NCI-H1694 (cell line): ENCODE measurements around the gene PAFAH1B2.

Experiments used
- DNase-seq: peaks from one replicate; lab custom pipeline; 2025; lab: John Stamatoyannopoulos, UW

PAFAH1B2 gene

GRCh38 chr11:117188620-117189081 is 44.6 kb downstream of the PAFAH1B2 start:
- no peak for DNase-seq

- no peak for DNase-seq
These were observed 45.3 kb downstream of the PAFAH1B2 start for GRCh38 chr11:117189191-117189940.

GRCh38 chr11:117189941-117190544 is 46.0 kb downstream of the PAFAH1B2 start:
- DNase-seq: no peak

GRCh38 chr11:117191680-117192400 is 47.8 kb downstream of the PAFAH1B2 start:
- no peak for DNase-seq

GRCh38 chr11:117192401-117192875 is 48.4 kb downstream of the PAFAH1B2 start:
- no peak for DNase-seq

- no peak for DNase-seq
These were observed 49.3 kb downstream of the PAFAH1B2 start for GRCh38 chr11:117193130-117194020.

- DNase-seq: no peak
These were observed 50.2 kb downstream of the PAFAH1B2 start for GRCh38 chr11:117194267-117194666.

GRCh38 chr11:117195258-117195657 is 51.2 kb downstream of the PAFAH1B2 start:
- no peak for DNase-seq

GRCh38 chr11:117195761-117196160 is 51.7 kb downstream of the PAFAH1B2 start:
- DNase-seq: no peak

- DNase-seq: no peak
These were observed 52.9 kb downstream of the PAFAH1B2 start for GRCh38 chr11:117197006-117197405.

GRCh38 chr11:117197516-117198456 is 53.7 kb downstream of the PAFAH1B2 start:
- no peak for DNase-seq

GRCh38 chr11:117198613-117199012 is 54.5 kb downstream of the PAFAH1B2 start:
- no peak for DNase-seq

- no peak for DNase-seq
These were observed 55.2 kb downstream of the PAFAH1B2 start, which contains the start of gene TAGLN for GRCh38 chr11:117199053-117199915. TSS of gene TAGLN (plus strand) at chr11:117199370. CDS start at chr11:117203014, 3,644 bp downstream.

GRCh38 chr11:117199916-117200812 is 56.1 kb downstream of the PAFAH1B2 start:
- DNase-seq: no peak

- DNase-seq: no peak
These were observed 56.9 kb downstream of the PAFAH1B2 start for GRCh38 chr11:117200813-117201657.

GRCh38 chr11:117201658-117202305 is 57.7 kb downstream of the PAFAH1B2 start:
- DNase-seq: no peak
